ENCODE results near the gene CD96.

The CD96 gene

DNA sequence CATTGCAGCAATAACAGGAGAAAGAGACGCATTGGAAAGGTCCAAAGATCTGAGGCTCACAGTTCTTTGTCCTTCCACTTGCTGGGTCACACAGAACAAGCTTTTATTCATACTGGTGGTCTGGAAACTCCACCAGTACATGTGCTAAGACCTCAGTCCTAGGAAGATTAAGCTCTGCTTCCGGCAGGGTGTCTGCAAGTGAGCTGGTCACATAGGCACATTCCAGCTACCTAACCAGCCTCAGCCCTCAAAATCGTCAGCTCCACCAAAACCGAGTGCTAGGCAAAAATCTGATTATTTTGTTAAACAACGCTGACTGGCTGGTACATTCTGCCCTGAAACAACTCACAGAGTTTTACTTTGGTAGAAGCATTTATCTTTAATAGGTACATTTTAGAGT lies 50.9 kb downstream of the CD96 start:
- DNase-seq (ENCODE audit: low read depth in 3 of 3, low spot score in 1 of 3): no peak

DNA sequence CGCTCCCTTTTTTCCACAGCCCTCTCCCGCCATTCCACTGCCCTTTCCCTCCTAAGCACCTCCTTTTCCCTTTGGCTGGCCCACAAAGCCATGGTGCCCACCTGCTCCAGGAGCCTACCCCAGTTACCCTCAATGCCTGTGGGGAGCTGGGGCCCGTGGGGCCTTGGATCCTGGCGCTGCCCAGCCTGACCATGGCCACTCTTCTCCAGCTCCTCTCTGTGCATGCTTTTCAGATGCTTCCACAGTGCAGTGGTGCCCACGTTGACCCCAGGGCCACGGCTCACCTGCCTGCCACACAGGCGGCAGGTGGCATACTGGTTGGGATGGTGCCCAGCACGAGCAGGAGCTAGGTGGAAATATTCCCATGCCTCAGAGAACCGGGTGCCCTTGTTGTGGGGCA lies 51.7 kb downstream of the CD96 start:
- DNase-seq (ENCODE audit: low read depth in 3 of 3, low spot score in 1 of 3): no peak

DNA sequence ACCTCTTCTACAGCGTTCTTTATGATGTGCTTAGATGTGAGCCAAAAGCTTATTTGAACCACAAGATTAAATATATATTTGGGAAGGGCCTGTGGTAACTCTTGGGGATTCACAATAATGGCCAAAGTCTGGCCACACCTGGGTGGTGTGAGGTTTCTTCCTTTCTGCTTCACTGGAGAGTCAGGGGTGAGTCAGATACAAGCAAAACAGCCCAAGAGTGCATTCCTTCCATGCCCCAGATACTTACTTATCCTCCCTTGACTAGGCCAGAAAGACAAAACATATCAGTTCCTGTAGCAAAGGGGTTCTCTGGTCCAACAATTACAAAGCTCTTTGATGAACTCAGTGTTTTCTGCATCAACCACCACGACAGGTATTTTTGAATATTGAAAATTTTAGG lies 52.2 kb downstream of the CD96 start:
- no peak for DNase-seq (ENCODE audit: low read depth in 3 of 3, low spot score in 1 of 3)

DNA sequence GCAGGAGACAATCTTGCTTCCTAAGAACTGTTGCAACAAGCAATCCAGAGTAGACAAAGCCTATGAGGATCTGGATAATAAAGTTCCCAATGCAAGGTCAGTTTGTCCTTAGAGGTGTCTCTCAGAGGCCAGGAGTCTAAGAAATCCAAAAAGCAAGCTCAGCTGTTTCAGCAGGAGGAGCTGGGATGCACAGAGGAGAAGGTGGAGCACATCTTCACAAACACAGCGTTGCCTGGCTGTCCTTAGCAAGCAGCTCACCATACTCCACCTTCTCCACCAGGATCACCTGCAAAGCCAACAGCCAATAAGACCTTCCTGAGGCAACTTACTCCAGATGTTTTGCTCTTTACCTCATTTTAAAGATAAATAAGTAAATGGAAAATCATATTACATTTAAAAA lies 52.8 kb downstream of the CD96 start:
- no peak for DNase-seq (ENCODE audit: low read depth in 3 of 3, low spot score in 1 of 3)

DNA sequence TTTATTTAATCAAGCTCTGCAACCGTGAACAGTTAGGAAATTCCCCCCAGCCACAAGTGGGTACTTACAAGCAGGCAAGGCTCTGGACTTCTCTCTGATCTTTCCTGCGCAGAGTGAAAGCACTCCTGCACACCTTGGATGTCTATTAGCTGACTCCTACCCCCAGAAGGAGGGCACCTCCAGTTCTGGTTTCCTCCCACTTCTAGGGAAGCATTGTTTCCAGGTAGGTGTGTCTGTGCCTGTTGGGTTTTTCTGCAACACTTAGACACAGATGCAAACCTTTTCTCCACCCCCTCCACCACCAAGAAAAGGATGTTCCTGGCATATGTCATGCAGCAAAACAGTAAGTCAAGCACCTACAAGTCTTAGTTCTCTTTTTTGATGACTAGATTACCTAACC lies 53.2 kb downstream of the CD96 start, which contains the start of gene ZBED2:
Gene ZBED2, minus strand, starts transcription at position 115 of the 400 bp plus-strand sequence. CDS start 1,145 bp downstream, outside the sequence.
- DNase-seq (ENCODE audit: low read depth in 3 of 3, low spot score in 1 of 3): no peak

DNA sequence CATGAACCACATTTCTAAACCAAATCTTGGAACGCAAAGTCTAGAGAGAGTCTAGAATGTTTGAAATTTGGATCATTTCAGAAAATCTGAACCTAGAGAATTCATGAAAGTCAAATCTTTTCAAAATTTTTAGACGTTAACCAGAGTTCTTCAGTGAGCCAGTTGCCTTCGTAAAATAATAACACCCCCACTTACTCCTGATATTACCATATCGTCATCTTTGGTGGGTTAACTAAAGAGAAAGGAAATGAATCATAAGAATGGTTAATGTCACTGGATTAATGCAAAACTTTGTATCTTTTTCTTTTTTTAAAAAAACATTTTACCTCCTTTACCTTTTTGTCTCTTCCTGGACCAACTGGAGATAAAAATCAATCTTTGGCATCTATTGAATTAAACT lies 54.3 kb downstream of the CD96 start:
- DNase-seq (ENCODE audit: low read depth in 3 of 3, low spot score in 1 of 3): no peak

DNA sequence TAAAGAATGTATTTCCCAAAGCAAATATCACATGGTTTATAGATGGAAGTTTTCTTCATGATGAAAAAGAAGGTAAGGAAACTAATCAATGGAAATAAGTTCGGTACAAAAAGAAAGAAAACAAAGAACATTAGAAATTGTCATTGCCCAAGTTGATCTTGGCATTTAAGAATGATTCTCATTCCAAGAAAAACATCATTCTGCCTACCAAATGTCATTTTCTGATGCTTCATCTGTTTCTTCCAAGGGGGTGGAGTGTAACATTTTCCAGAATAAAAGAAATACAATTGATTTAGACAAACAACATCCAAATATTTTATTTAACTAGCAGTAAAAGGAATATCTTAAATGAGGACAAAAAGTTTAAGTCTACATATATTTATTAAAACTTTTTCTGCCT lies 56.1 kb downstream of the CD96 start:
- no peak for DNase-seq (ENCODE audit: low read depth in 3 of 3, low spot score in 1 of 3)

DNA sequence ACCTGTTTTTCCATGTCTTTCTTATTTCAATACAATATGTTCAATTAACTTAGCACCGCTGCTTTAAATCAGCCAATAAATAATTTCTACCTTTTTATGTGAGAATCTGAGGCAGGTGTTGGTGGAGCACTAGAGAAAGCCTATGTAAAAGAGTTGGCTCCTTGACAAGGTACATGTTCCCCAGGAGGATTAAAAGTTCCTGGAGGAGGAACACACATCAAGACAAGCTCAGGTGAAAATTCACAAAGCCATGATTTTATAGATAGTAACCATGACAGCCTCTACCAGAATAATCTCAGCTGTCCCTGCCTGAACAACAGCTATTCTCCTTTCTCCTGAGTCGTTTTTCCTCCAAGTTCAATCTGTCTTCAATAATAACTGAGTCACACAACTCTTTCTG lies 56.6 kb downstream of the CD96 start:
- DNase-seq (ENCODE audit: low read depth in 3 of 3, low spot score in 1 of 3): no peak

DNA sequence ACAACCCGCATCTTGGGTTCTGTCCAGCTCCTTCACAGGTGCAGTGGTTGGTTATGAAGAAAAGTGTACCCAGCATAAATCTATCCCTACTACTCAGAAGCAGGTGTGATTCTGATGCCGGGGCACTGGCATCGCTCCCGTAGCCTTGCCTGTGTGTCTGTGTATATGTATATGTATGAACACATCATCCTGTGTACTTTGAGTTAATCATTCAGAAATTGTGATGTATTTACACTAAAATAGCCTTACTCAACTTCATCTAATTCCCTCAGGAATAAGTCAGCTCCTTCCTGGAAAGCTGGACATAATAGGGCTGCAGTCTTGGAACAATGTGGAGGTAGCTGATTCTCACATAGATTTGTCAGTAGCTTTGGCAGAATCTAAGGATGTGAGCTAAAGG lies 59.8 kb downstream of the CD96 start:
- no peak for DNase-seq (ENCODE audit: low read depth in 3 of 3, low spot score in 1 of 3)

DNA sequence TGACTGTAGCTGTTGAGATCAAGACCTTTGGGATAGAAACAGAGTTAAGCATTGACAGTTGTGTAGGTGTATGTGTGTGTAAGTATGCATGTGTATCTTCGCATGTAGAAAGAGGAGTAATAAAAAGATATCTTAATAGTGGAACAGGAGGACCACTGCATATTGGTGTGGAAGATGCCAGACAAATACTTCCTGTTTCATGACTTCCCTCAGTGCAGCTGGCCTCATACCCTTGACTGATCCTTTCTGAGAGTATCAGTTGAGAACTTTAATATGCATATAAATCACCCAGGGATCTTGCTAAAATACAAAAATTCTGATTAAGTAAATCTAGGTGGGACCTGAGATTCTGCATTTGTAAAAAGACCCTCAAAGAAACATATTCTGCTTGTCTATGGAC lies 61.7 kb downstream of the CD96 start:
- DNase-seq (ENCODE audit: low read depth in 3 of 3, low spot score in 1 of 3): no peak

DNA sequence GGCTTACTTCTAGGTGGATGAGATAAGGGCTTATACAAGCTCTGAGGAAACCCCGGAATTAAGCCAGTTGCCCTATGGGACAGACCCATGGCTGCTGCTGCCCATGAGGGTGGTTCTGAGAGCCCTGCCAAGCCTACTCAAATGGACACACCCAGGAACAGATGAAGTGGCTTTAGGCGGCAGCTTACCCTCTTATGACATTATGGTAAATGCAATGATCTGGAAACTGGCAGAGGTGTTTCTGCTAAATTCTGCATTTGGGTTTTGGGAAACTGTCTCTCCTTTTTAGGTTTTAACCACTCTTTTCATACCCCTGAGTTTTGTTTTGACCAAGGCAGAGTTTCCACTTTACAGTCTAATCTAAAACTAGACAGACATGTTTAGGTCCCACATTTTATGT lies 62.1 kb downstream of the CD96 start:
- DNase-seq (ENCODE audit: low read depth in 3 of 3, low spot score in 1 of 3): no peak

DNA sequence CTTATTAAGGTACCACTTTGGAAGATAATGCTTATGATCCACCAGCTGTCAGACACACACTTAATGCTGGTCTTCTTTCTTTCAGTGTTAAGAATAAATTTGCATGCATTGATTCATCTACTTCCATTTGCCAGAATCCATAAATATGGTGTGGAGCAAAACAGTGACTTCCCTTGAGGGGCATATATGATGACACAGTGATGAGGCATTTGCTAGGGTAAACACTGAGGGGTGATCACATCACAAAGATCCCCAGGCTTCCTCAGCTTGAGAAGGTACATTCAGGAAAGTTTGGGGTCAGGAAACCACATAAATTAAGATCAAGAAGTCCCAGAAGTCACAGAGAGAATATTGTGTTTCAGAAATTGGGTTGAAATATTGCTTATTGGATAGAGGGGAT lies 63.0 kb downstream of the CD96 start:
- no peak for DNase-seq (ENCODE audit: low read depth in 3 of 3, low spot score in 1 of 3)

DNA sequence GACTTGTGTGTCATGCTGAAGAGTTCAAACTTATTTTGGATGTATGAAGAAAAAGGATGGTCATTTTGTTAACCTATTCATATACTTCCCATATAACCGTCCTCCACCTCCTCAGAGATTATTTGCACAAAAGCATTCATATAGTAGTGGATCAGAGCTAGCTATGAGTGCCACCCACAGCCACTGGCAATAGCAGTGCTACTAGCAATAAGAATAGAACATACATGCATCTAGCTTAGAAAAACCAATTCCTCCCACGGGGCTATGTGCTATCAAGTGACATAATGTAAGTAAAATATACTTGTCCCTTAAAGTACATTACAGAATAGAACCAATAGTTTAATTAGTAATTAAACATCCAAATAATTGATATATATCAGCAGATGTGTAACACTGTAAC lies 63.5 kb downstream of the CD96 start:
- no peak for DNase-seq (ENCODE audit: low read depth in 3 of 3, low spot score in 1 of 3)

DNA sequence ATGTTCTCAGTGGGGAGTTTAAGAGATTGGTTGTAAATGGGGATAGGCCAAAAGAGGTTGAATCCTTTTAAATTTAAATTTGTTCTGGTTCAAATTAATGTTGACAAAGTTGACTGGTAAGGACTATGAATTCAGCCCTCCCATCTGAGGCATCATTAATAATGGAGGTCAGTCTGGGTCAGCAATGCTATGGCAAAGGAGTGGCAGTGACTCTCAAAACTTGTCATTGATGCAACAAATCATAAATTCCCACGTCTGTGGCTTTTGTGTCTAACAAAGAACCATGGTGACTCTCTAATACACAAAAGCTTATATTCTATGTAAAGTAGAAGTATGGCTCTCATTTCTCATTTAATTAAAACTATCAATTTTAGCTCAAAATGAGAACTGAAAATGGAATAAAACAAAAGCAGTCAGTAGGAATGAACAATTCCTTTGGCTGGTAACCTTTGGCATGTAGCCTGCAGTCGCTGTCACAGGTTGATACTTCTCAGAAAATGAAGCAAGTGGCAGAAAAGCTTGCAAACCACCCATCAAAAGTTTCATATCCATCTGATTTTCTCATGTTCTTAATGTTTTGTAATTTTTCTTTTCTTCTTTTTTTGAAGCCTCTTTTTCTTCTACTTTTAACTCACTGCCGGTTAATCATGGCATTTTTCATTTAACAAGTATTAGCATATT lies 65.4 kb downstream of the CD96 start:
- DNase-seq (ENCODE audit: low read depth in 3 of 3, low spot score in 1 of 3): no peak

DNA sequence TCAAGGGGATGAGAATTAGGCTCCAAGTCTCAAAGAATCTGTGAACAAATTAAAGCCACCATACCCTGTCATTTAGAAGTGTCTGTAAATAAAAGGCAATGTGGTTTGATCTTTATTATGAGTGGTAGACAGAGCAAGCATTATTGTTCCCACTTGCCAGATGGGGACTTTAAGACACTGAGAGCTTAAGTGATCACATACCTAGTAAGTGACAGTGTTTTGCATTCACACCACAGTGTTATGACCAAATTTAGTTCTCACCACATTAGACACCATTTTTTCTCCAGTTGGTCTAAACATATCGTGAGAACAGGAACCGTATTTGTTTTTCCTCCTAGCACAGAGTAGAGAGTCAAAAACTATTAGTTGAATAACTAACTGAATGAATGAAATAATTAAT lies 66.4 kb downstream of the CD96 start:
- no peak for DNase-seq (ENCODE audit: low read depth in 3 of 3, low spot score in 1 of 3)

DNA sequence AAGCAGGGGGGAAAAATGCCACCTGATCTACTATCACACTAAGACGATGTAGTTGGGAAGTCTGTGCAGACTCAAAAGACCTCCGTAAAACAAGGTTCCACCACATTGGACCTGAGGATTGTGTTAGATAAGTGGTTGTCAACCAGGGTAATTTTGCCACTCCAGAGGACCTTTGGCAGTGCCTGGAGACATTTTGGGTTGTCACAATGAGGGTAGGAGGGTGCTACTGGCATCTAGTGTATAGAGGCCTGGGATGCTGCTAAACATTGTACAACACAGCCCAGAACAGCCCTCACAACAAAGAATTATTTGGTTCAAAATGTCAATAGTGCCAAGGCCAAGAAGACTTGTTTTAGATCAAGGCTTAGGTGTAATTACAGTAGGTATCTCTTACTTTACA lies 67.7 kb downstream of the CD96 start:
- DNase-seq (ENCODE audit: low read depth in 3 of 3, low spot score in 1 of 3): no peak

DNA sequence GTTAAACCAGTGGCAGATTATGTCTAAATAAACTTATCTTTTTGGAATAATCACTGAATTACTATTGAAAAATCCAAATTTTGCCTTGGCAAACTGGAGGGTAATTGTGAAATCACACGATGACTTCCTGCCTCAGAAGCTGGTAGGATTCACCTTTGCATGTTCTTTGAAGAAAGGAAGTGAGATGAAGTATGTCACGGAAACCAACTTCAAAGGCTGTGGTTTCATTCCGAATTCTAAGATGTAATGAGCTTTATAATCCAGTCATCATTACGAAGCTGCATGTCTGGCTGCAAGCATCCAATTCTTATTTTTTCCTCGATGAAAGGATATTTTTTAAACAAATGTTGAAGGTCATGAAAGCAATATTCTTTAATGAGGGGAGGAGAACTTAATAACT lies 68.2 kb downstream of the CD96 start:
- DNase-seq (ENCODE audit: low read depth in 3 of 3, low spot score in 1 of 3): no peak

DNA sequence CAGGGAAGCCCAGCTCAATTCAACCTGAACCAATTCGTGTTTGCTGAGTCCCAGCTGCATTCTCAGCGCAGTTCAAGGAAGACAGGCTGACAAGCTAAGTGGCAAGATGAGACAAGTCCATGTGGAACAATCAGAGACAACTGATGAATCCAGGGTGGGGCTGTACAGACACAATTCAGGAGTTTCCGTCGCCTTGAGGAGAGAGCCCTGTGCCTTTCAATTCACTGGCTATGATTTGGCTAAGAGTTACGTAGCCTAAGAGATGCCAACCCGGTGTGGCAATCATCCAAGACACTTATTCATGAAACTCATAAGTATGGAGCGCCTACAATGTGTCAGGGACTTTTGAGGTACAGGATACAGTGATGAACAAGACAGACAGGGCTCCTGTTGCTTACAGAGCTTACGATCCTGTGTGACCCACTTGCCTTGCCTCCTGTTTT lies 68.6 kb downstream of the CD96 start:
- no peak for DNase-seq (ENCODE audit: low read depth in 3 of 3, low spot score in 1 of 3)

DNA sequence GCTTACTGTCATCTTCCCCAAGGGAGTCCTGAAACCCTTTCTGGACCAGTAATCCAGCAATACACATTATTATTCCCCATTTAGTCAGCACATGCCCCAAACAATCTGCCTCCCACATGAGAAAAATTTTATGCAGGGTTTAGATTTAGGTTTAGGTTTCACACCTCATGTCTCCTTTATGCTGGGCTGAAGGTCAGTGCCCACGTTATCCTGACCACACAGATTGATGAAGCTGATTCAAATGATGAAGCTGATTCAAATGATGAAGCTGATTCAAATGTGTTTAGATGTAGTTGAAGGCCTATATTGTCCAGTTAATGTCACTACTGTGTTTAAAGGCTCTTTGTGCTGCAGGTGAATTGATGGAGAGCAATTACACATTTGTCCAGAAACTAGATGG lies 71.3 kb downstream of the CD96 start:
- no peak for DNase-seq (ENCODE audit: low read depth in 3 of 3, low spot score in 1 of 3)

DNA sequence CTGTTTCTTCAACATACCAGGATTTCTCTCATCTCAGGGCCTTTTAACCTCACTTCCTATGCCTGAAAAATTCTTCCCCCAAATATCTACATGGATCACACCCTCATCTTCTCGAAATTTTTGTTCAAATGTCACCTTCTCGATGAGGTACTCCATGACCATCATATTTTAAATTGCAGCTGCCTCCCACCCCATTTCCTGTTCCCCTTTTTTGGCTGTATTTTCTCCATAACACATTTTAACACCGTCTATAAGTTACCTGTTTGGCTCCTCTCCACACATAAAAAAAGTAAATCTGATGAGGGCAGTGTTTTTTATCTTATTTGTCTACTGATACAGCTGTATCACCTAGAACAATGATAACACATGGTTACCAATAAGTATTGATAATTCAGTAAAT lies 73.9 kb downstream of the CD96 start:
- no peak for DNase-seq (ENCODE audit: low read depth in 3 of 3, low spot score in 1 of 3)

DNA sequence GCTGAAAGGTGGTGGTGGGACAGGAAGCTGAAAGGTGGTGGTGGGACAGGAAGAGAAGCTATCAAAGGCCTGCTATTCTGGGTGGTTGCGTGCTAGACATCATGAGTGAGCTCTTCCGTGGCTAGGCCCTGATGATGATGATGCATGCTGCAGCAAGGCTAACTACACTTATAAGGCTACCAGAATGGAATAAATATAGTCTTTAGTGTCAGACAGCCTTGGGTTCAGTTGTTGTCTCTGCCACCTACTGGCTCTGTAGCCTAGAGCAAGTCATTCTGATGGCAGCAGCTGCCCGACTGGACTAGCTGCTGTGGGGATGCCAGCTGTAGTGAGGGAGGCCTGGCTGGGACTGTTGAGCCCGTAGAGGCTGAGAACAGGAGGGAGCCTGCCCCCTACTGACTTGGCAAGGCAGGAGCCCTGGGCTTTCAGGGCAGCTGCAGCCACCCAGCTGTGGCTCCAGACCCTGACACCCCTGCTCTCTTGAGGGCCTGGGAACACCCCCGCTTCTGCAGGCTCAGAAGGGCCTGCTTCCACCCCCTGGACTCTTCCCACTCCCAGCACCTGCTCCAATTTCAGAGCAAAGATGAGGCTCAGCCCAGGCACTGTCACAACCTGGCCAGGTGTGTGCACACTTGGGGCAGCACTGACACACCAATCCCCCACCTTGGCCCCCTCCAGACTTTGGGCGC lies 74.6 kb downstream of the CD96 start:
- DNase-seq (ENCODE audit: low read depth in 3 of 3, low spot score in 1 of 3): peak; percentile 25 to 46 (median 39)

DNA sequence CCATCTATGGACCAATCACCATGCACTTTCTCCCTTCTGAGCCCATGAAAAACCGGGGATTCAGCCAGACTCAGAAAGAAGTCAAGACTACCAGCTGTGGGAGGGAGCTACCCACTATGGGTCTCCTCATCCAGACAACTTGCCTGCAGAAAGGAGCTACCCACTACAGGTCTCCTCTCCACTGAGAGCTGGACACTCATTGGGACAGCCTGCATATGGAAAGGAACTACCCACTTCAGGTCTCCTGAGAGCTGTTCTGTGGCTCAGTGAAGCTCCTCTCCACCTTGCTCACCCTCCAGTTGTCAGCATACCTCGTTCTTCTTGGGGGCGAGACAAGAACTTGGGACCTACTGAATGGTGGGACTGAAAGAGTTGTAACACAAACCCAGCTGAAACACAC lies 75.4 kb downstream of the CD96 start:
- no peak for DNase-seq (ENCODE audit: low read depth in 3 of 3, low spot score in 1 of 3)

Measured in stimulated activated CD4-positive, alpha-beta T cell treated with anti-CD3 and anti-CD28 coated beads, TNF-alpha, amount 100 ng/mL, for 1 hour (primary cell).